Measurements from ENCODE around the gene PXT1.

GRCh38 chr6:36419310-36419709 is 23.3 kb downstream of the PXT1 start:
- TF ChIP-seq, protein P1, sequence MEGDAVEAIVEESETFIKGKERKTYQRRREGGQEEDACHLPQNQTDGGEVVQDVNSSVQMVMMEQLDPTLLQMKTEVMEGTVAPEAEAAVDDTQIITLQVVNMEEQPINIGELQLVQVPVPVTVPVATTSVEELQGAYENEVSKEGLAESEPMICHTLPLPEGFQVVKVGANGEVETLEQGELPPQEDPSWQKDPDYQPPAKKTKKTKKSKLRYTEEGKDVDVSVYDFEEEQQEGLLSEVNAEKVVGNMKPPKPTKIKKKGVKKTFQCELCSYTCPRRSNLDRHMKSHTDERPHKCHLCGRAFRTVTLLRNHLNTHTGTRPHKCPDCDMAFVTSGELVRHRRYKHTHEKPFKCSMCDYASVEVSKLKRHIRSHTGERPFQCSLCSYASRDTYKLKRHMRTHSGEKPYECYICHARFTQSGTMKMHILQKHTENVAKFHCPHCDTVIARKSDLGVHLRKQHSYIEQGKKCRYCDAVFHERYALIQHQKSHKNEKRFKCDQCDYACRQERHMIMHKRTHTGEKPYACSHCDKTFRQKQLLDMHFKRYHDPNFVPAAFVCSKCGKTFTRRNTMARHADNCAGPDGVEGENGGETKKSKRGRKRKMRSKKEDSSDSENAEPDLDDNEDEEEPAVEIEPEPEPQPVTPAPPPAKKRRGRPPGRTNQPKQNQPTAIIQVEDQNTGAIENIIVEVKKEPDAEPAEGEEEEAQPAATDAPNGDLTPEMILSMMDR (IDR thresholded peaks at IDR 0.05; ENCODE audit: poor library complexity, severe bottlenecking) = no peak
- TF ChIP-seq TAF1 (IDR thresholded peaks at IDR 0.05; ENCODE audit: low read depth) = no peak
- TF ChIP-seq POLR2AphosphoS5 (IDR thresholded peaks at IDR 0.05) = no peak
- no peak for TF ChIP-seq EP300 (conservative IDR thresholded peaks at IDR 0.05; ENCODE audit: poor library complexity, severe bottlenecking)
